Astrocyte (in vitro differentiated cells and primary cell): ENCODE data around the gene CYLD.

ENCODE experiments used
- EZH2 ChIP-seq: IDR thresholded peaks from 2 replicates; pipeline ENCODE4 v1.6.1; 2012; ENCODE audit warnings: mild to moderate bottlenecking, low read length, inconsistent platforms; ENCODE audit not compliant: insufficient read depth
- TF ChIP-seq, protein P1 (sequence below): IDR thresholded peaks from 2 replicates; pipeline ENCODE4 v1.5.1; 2011; ENCODE audit warnings: low read depth, mild to moderate bottlenecking, inconsistent platforms, low read length, moderate library complexity; ENCODE audit not compliant: insufficient read depth

DNA sequence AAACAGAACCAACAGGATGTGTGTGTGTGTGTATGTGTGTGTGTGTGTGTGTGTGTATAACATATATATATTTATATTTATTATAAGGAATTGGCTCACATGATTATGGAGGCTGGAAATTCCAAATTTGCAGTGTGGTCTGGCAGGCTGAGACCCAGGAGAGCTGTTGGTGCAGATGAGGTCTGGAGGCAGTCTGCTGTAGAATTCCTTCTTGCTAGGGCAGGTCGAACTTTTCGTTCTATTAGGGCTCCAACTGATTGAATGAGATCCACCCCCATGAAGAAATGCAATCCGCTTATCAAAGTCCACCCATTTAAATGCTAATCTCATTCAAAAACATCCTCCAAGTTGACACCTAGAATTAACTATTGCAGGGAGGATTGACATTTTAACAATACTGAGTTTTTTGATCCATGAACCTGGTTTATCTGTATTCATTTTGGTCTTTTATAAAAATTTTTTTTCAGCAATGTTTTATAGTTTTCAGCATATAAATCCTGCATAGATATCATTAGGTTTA lies 85.0 kb downstream of the CYLD start:
- TF ChIP-seq, protein P1, sequence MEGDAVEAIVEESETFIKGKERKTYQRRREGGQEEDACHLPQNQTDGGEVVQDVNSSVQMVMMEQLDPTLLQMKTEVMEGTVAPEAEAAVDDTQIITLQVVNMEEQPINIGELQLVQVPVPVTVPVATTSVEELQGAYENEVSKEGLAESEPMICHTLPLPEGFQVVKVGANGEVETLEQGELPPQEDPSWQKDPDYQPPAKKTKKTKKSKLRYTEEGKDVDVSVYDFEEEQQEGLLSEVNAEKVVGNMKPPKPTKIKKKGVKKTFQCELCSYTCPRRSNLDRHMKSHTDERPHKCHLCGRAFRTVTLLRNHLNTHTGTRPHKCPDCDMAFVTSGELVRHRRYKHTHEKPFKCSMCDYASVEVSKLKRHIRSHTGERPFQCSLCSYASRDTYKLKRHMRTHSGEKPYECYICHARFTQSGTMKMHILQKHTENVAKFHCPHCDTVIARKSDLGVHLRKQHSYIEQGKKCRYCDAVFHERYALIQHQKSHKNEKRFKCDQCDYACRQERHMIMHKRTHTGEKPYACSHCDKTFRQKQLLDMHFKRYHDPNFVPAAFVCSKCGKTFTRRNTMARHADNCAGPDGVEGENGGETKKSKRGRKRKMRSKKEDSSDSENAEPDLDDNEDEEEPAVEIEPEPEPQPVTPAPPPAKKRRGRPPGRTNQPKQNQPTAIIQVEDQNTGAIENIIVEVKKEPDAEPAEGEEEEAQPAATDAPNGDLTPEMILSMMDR = no peak
- TF ChIP-seq EZH2 = no peak
